K562 (cell line): ENCODE measurements around the gene PAIP1. TPM values are rescaled to one million over a fixed set of nuclear protein-coding genes. Genes with fewer than 3 reads are reported as not detected.
A peak's percentile ranks its signal among the peaks of the same experiment; 100 is the strongest.

Experiments
- ASH1L ChIP-seq: fragments of 450-650 bp; IDR thresholded peaks from 2 replicates; pipeline ENCODE4 v1.6.1; 2018; ENCODE audit warnings: borderline replicate concordance, mild to moderate bottlenecking, low read depth; ENCODE audit not compliant: partially characterized antibody
- BCLAF1 ChIP-seq, 2 experiments: fragments of 450-650 bp in 1 of 2; IDR thresholded peaks; 2 replicates each; pipeline ENCODE4 v1.6.1; 2011 to 2017; ENCODE audit warnings: low read depth in 2 of 2, antibody characterized with exemption in 1 of 2, borderline replicate concordance in 1 of 2, low read length in 1 of 2, mild to moderate bottlenecking in 1 of 2, mixed read lengths in 1 of 2; ENCODE audit not compliant: control insufficient read depth in 1 of 2
- CHD1 ChIP-seq: fragments of 200-600 bp; sonication (generic); IDR thresholded peaks from one replicate; pipeline ENCODE4 v1.6.1; 2012; ENCODE audit warnings: mild to moderate bottlenecking, moderate library complexity, low read length, inconsistent platforms
- CXXC5 ChIP-seq: fragments of 250-450 bp; sonication (Bioruptor Pico); IDR thresholded peaks from 2 replicates; pipeline ENCODE4 v1.8.0; 2022; ENCODE audit warnings: inconsistent platforms, mild to moderate bottlenecking, moderate library complexity
- FOXK2 ChIP-seq, 2 experiments: fragments of 450-650 bp; IDR thresholded peaks in 1 of 2; conservative IDR thresholded peaks in 1 of 2; 2 replicates each; pipeline ENCODE4 v1.6.1; 2016; ENCODE audit warnings: low read depth in 2 of 2, mild to moderate bottlenecking in 1 of 2
- KAT8 ChIP-seq: fragments of 450-650 bp; IDR thresholded peaks from 2 replicates; pipeline ENCODE4 v1.6.1; 2016; ENCODE audit warnings: low read depth, mild to moderate bottlenecking
- KLF10 ChIP-seq: fragments of 250-450 bp; sonication (Bioruptor Pico); IDR thresholded peaks from 2 replicates; pipeline ENCODE4 v1.6.1; 2021; ENCODE audit warnings: matching md5 sums
- LCOR ChIP-seq: sonication (generic); formaldehyde crosslinking; IDR thresholded peaks from 2 replicates; pipeline ENCODE4 v1.8.0; 2022; ENCODE audit warnings: mild to moderate bottlenecking, missing genetic modification reagents
- MED1 ChIP-seq: sonication (generic); formaldehyde crosslinking; IDR thresholded peaks from 2 replicates; pipeline ENCODE4 v1.8.1; 2023; ENCODE audit warnings: missing genetic modification reagents, borderline replicate concordance
- NBN ChIP-seq: fragments of 450-650 bp; IDR thresholded peaks from 2 replicates; pipeline ENCODE4 v1.6.1; 2016; ENCODE audit warnings: low read depth, mild to moderate bottlenecking
- NFE2L1 ChIP-seq: fragments of 450-650 bp; IDR thresholded peaks from 2 replicates; pipeline ENCODE4 v1.6.1; 2016; ENCODE audit warnings: missing genetic modification characterization, low read depth, mild to moderate bottlenecking, missing compliant biosample characterization, moderate library complexity, borderline replicate concordance
- NR2F6 ChIP-seq: fragments of 450-650 bp; formaldehyde crosslinking; IDR thresholded peaks from 2 replicates; pipeline ENCODE4 v1.4.0; 2020; ENCODE audit warnings: mild to moderate bottlenecking
- NUFIP1 ChIP-seq: fragments of 450-650 bp; IDR thresholded peaks from 2 replicates; pipeline ENCODE4 v1.6.1; 2018; ENCODE audit not compliant: partially characterized antibody
- PHF8 ChIP-seq: fragments of 200-600 bp; sonication (generic); IDR thresholded peaks from 2 replicates; pipeline ENCODE4 v1.6.1; 2012; ENCODE audit warnings: mixed run types, mild to moderate bottlenecking, inconsistent platforms, low read length, moderate library complexity, borderline replicate concordance
- RBM39 ChIP-seq: fragments of 200-400 bp; formaldehyde crosslinking; optimal IDR thresholded peaks from 2 replicates; pipeline ENCODE3; 2018; ENCODE audit warnings: low read depth, low read length
- RCOR1 ChIP-seq, 2 experiments: IDR thresholded peaks; 2 replicates each; pipeline ENCODE4 v1.6.1; 2012; ENCODE audit warnings: low read depth in 2 of 2, low read length in 2 of 2, borderline replicate concordance in 1 of 2, improper control_type of control experiment in 1 of 2
- RHOXF2B ChIP-seq: fragments of 250-450 bp; sonication (Bioruptor Pico); conservative IDR thresholded peaks from 2 replicates; pipeline ENCODE4 v1.5.1; 2021
- TBP ChIP-seq: optimal IDR thresholded peaks from 2 replicates; pipeline ENCODE3; 2011; ENCODE audit warnings: low read depth, low read length, improper control_type of control experiment
- U2AF2 ChIP-seq: fragments of 200-400 bp; formaldehyde crosslinking; optimal IDR thresholded peaks from 2 replicates; pipeline ENCODE3; 2017; ENCODE audit warnings: low read depth, mild to moderate bottlenecking, low read length
- ZBED1 ChIP-seq: IDR thresholded peaks from 2 replicates; pipeline ENCODE4 v1.6.1; 2014
- ZNF124 ChIP-seq: sonication (generic); formaldehyde crosslinking; IDR thresholded peaks from 2 replicates; pipeline ENCODE4 v1.8.1; 2022; ENCODE audit warnings: missing genetic modification reagents
- ZNF41 ChIP-seq: fragments of 250-450 bp; sonication (Bioruptor Pico); conservative IDR thresholded peaks from 2 replicates; pipeline ENCODE4 v1.4.0; 2020; ENCODE audit warnings: mild to moderate bottlenecking
- ZNF785 ChIP-seq: fragments of 250-450 bp; sonication (Bioruptor Pico); IDR thresholded peaks from 2 replicates; pipeline ENCODE4 v1.4.0; 2020; ENCODE audit warnings: mild to moderate bottlenecking
- ZSCAN29 ChIP-seq: fragments of 450-650 bp; IDR thresholded peaks from 2 replicates; pipeline ENCODE4 v1.6.1; 2017
- polyA plus RNA-seq, 8 experiments: library from polyadenylated mRNA; depleted of rRNA in 4 of 8; stranded (reverse) in 5 of 8; unstranded in 3 of 8; fragments of >200 nt; fragmentation: Nextera tagmentation in 2 of 8; fragmentation: Illumina TruSeq in 1 of 8; extraction: Ambion mirVana in 2 of 8; extraction: Trizol in 1 of 8; gene quantifications; 2 replicates each; pipeline versions ENCODE4 v1.2.1 to v1.2.3, GENCODE V29; 2011 to 2014; ENCODE audit warnings: inconsistent platforms in 1 of 8, missing spikeins in 1 of 8
- total RNA-seq, 7 experiments: library from RNA; depleted of rRNA in 6 of 7; stranded (reverse); fragments of >200 nt in 6 of 7; fragmentation: Illumina TruSeq in 2 of 7; extraction: Trizol in 2 of 7; gene quantifications; 2 replicates each; pipeline versions ENCODE4 v1.2.1 to v1.2.3, GENCODE V29; 2011 to 2021; ENCODE audit warnings: low replicate concordance in 1 of 7
- TF ChIP-seq, protein P1 (sequence below): fragments of 250-450 bp; sonication (Bioruptor Pico); IDR thresholded peaks from 2 replicates; pipeline ENCODE4 v1.5.0; 2022; ENCODE audit warnings: mild to moderate bottlenecking

PAIP1 gene
- total and polyA plus RNA-seq, 9 of the 15 experiments (the other 6 are each of a cell fraction or from before 2014, with no cell fraction given), result 51.7 to 181 (median 102) TPM

GRCh38 chr5:43602461-43603343, 45.8 kb upstream of the PAIP1 start, which contains the start of gene NNT (continued):
- TF ChIP-seq, protein P1, sequence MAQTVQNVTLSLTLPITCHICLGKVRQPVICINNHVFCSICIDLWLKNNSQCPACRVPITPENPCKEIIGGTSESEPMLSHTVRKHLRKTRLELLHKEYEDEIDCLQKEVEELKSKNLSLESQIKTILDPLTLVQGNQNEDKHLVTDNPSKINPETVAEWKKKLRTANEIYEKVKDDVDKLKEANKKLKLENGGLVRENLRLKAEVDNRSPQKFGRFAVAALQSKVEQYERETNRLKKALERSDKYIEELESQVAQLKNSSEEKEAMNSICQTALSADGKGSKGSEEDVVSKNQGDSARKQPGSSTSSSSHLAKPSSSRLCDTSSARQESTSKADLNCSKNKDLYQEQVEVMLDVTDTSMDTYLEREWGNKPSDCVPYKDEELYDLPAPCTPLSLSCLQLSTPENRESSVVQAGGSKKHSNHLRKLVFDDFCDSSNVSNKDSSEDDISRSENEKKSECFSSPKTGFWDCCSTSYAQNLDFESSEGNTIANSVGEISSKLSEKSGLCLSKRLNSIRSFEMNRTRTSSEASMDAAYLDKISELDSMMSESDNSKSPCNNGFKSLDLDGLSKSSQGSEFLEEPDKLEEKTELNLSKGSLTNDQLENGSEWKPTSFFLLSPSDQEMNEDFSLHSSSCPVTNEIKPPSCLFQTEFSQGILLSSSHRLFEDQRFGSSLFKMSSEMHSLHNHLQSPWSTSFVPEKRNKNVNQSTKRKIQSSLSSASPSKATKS (CRISPR knock-in tag), result no peak
- TF ChIP-seq MED1 (CRISPR knock-in tag) (no peak), LCOR (CRISPR knock-in tag) (peak; percentile 60), NBN (no peak), BCLAF1 (IDR thresholded peaks at IDR 0.05; ENCODE audit: borderline replicate concordance in 1 of 2, control insufficient read depth in 1 of 2, low read depth in 2 of 2, low read length in 1 of 2) (no peak), RHOXF2B (no peak), NR2F6 (CRISPR knock-in tag) (no peak), RCOR1 (IDR thresholded peaks at IDR 0.05; ENCODE audit: borderline replicate concordance in 1 of 2, low read depth in 2 of 2, low read length in 2 of 2) (0 out of 4 replicates have a peak, but pooled peaks of 1 of the 2 experiments have one; percentile 4), NUFIP1 (no peak), CHD1 (no peak), ZNF41 (CRISPR knock-in tag) (no peak), KLF10 (no peak), NFE2L1 (tag) (no peak), CXXC5 (CRISPR knock-in tag) (peak; percentile 89), PHF8 (peak; percentile 85), ZNF124 (CRISPR knock-in tag) (no peak), RBM39 (peak; percentile 58), ZBED1 (0 out of 2 replicates have a peak, but pooled peaks have one; percentile 34), ZNF785 (no peak), KAT8 (no peak), TBP (peak; percentile 50), FOXK2 (conservative IDR thresholded peaks at IDR 0.05 in 1 of 2, IDR thresholded peaks at IDR 0.05 in 1 of 2; ENCODE audit: low read depth in 2 of 2) (no peak), U2AF2 (no peak), ZSCAN29 (no peak), ASH1L (no peak)
